ENCODE measurements around the gene GNAL.

GNAL gene

GRCh38 chr18:11724781-11725180 is 35.7 kb downstream of the GNAL start:
- no peak for DNase-seq (ENCODE audit: low read depth)

GRCh38 chr18:11726556-11726955 is 37.5 kb downstream of the GNAL start:
- DNase-seq (ENCODE audit: low read depth) = no peak

GRCh38 chr18:11728249-11728648 is 39.2 kb downstream of the GNAL start:
- DNase-seq (ENCODE audit: low read depth) = no peak

GRCh38 chr18:11729556-11729955 is 40.5 kb downstream of the GNAL start:
- DNase-seq (ENCODE audit: low read depth) = no peak

GRCh38 chr18:11733031-11733430 is 44.0 kb downstream of the GNAL start:
- DNase-seq (ENCODE audit: low read depth) = peak; percentile 39

GRCh38 chr18:11736656-11737055 is 47.6 kb downstream of the GNAL start:
- no peak for DNase-seq (ENCODE audit: low read depth)

GRCh38 chr18:11739893-11740292 is 50.8 kb downstream of the GNAL start:
- no peak for DNase-seq (ENCODE audit: low read depth)

- no peak for DNase-seq (ENCODE audit: low read depth)
Observed at GRCh38 chr18:11740461-11740860, 51.4 kb downstream of the GNAL start.

GRCh38 chr18:11741505-11742145 is 52.6 kb downstream of the GNAL start:
- no peak for DNase-seq (ENCODE audit: low read depth)

GRCh38 chr18:11745521-11745920 is 56.5 kb downstream of the GNAL start:
- no peak for DNase-seq (ENCODE audit: low read depth)

GRCh38 chr18:11747286-11747685 is 58.2 kb downstream of the GNAL start:
- no peak for DNase-seq (ENCODE audit: low read depth)

- DNase-seq (ENCODE audit: low read depth) = no peak
Observed at GRCh38 chr18:11747731-11748130, 58.7 kb downstream of the GNAL start.

GRCh38 chr18:11749305-11749704 is 60.2 kb downstream of the GNAL start:
- no peak for DNase-seq (ENCODE audit: low read depth)

- no peak for DNase-seq (ENCODE audit: low read depth)
Observed at GRCh38 chr18:11750171-11750570, 61.1 kb downstream of the GNAL start.

GRCh38 chr18:11750581-11751310 is 61.7 kb downstream of the GNAL start:
- DNase-seq (ENCODE audit: low read depth) = no peak

GRCh38 chr18:11751341-11752115 is 62.5 kb downstream of the GNAL start:
- DNase-seq (ENCODE audit: low read depth) = no peak

GRCh38 chr18:11752116-11752911 is 63.2 kb downstream of the GNAL start:
- no peak for DNase-seq (ENCODE audit: low read depth)

- DNase-seq (ENCODE audit: low read depth) = no peak
Observed at GRCh38 chr18:11754979-11755378, 65.9 kb downstream of the GNAL start.

- no peak for DNase-seq (ENCODE audit: low read depth)
Observed at GRCh38 chr18:11757084-11757590, 68.1 kb downstream of the GNAL start.

GRCh38 chr18:11759456-11759855 is 70.4 kb downstream of the GNAL start:
- no peak for DNase-seq (ENCODE audit: low read depth)

- no peak for DNase-seq (ENCODE audit: low read depth)
Observed at GRCh38 chr18:11760498-11761167, 71.6 kb downstream of the GNAL start.

Measured in stimulated activated CD4-positive, alpha-beta T cell treated with anti-CD3 and anti-CD28 coated beads, Interleukin-2, amount 100 ng/mL, for 4 hours (primary cell).